ENCODE results near the gene INTS11.

Gene INTS11

DNA sequence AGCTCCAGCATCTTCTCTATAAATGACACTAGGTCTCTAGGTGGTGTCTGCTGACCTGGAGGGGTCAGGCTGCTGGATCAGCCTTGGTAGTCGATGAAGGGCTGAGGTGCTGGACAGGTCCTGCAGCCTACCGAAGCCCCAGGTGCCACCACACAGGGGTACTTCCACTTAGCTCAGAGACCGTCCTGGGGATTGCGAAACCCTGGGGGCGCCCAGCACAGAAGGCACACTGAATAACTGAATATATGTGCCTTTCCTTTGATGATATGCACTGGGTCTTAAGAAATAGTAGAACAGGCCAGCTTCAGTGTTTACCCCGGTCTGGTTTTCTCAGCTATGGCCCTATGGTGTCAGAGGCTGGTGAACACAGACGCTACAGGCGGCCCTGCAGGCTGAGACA, 61.7 kb downstream of the INTS11 start:
- no peak for DNase-seq (ENCODE audit: low read depth in 3 of 3)

DNA sequence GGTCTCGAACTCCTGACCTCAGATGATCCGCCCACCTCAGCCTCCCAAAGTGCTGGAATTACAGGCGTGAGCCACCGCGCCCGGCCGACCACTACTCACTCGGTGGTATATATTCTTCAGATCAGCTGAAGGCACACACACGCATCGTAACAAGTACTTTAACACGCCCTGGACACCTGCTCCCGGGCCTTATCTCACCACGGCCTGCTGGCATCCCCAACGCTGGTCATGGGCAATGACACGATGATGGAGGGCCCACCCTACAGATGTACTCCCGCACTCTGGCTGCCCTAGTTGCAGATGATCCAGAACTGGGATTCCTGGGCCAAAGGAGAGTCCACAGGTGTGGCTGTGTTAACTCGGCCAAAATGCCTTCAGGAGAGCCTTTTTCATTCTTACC, 62.4 kb downstream of the INTS11 start:
- no peak for DNase-seq (ENCODE audit: low read depth in 3 of 3)
